Neural crest cell (in vitro differentiated cells): ENCODE data around the gene CCDC12. TPM values are rescaled to one million over a fixed set of nuclear protein-coding genes. Genes with fewer than 3 reads are reported as not detected.

Experiments used
- DNase-seq: peaks from one replicate; pipeline ENCODE4 v3.0.0; 2021; ENCODE audit warnings: low read depth, mixed read lengths, low spot score
- H3K27ac Mint-ChIP-seq: one replicate; pipeline ENCODE4 v1.8.0; 2021; ENCODE audit warnings: mild to moderate bottlenecking, mixed read lengths; ENCODE audit not compliant: unreplicated experiment
- H3K27me3 Mint-ChIP-seq: 2 replicates; pipeline ENCODE4 v1.8.0; 2021; ENCODE audit warnings: low read depth, mild to moderate bottlenecking, mixed read lengths
- H3K36me3 Mint-ChIP-seq: 2 replicates; pipeline ENCODE4 v1.8.0; 2021; ENCODE audit warnings: low read depth, mild to moderate bottlenecking, mixed read lengths
- H3K4me1 Mint-ChIP-seq: 2 replicates; pipeline ENCODE4 v1.8.0; 2021; ENCODE audit warnings: mixed read lengths
- H3K4me3 Mint-ChIP-seq: one replicate; pipeline ENCODE4 v1.8.0; 2021; ENCODE audit warnings: mild to moderate bottlenecking, mixed read lengths
- H3K9me3 Mint-ChIP-seq: 2 replicates; pipeline ENCODE4 v1.8.0; 2021; ENCODE audit warnings: mixed read lengths
- CTCF ChIP-seq: fragments of 200-600 bp; sonication (generic); conservative IDR thresholded peaks from 2 replicates; pipeline ENCODE4 v1.5.0; 2021; ENCODE audit warnings: antibody characterized with exemption, mild to moderate bottlenecking
- total RNA-seq: library from RNA; stranded (reverse); gene quantifications from 2 replicates; pipeline ENCODE4 v1.2.1, GENCODE V29; 2021

Gene CCDC12
- total RNA-seq, 1 donor from 2014 or later, result 54.3 TPM

GRCh38 chr3:46895204-46895660 lies 81.3 kb downstream of the CCDC12 start:
- Mint-ChIP-seq H3K36me3 (no peaks in the 10 kb centered on the region), H3K27ac (no peak overlapping the region), H3K27me3 (peaks cover 23% of the 10 kb centered on the region)

GRCh38 chr3:46894256-46894655 lies 82.3 kb downstream of the CCDC12 start:
- Mint-ChIP-seq H3K4me3 (no peak overlapping the region), H3K9me3 (no peaks in the 10 kb centered on the region), H3K27ac (no peak overlapping the region), H3K36me3 (no peaks in the 10 kb centered on the region), H3K27me3 (peaks cover 23% of the 10 kb centered on the region), H3K4me1 (peaks cover 15% of the 10 kb centered on the region)
- DNase-seq, result no peak
- TF ChIP-seq CTCF, result no peak

More at GRCh38 chr3:46895204-46895660, 81.3 kb downstream of the CCDC12 start:
- peak; percentile 86 for TF ChIP-seq CTCF
- Mint-ChIP-seq H3K4me3 (no peak overlapping the region), H3K9me3 (no peaks in the 10 kb centered on the region), H3K4me1 (peaks cover 15% of the 10 kb centered on the region)
- peak; percentile 66 for DNase-seq

GRCh38 chr3:46893763-46894162 lies 82.8 kb downstream of the CCDC12 start:
- Mint-ChIP-seq H3K27me3 (peaks cover 23% of the 10 kb centered on the region), H3K4me1 (peaks cover 15% of the 10 kb centered on the region)

GRCh38 chr3:46893146-46893748 lies 83.3 kb downstream of the CCDC12 start:
- no peak overlapping the region for H3K27ac Mint-ChIP-seq
- H3K27me3 Mint-ChIP-seq, result peaks cover 24% of the 10 kb centered on the region

More at GRCh38 chr3:46893763-46894162, 82.8 kb downstream of the CCDC12 start:
- TF ChIP-seq CTCF, result no peak
- H3K36me3 Mint-ChIP-seq, result no peaks in the 10 kb centered on the region
- no peaks in the 10 kb centered on the region for H3K9me3 Mint-ChIP-seq
- H3K4me3 Mint-ChIP-seq, result no peak overlapping the region
- no peak overlapping the region for H3K27ac Mint-ChIP-seq
- no peak for DNase-seq

GRCh38 chr3:46892285-46893145 lies 84.0 kb downstream of the CCDC12 start:
- H3K4me3 Mint-ChIP-seq, result peak overlapping the region; percentile 87
- H3K27me3 Mint-ChIP-seq, result peaks cover 32% of the 10 kb centered on the region
- H3K27ac Mint-ChIP-seq, result no peak overlapping the region

More at GRCh38 chr3:46893146-46893748, 83.3 kb downstream of the CCDC12 start:
- Mint-ChIP-seq H3K4me3 (peak overlapping the region; percentile 87), H3K36me3 (no peaks in the 10 kb centered on the region), H3K4me1 (peaks cover 15% of the 10 kb centered on the region), H3K9me3 (no peaks in the 10 kb centered on the region)
- no peak for TF ChIP-seq CTCF
- DNase-seq, result no peak

More at GRCh38 chr3:46892285-46893145, 84.0 kb downstream of the CCDC12 start:
- DNase-seq, result peak; percentile 64
- peaks cover 15% of the 10 kb centered on the region for H3K4me1 Mint-ChIP-seq
- no peak for TF ChIP-seq CTCF
- H3K36me3 Mint-ChIP-seq, result no peaks in the 10 kb centered on the region
- no peaks in the 10 kb centered on the region for H3K9me3 Mint-ChIP-seq
